LNCaP clone FGC (cell line): ENCODE measurements around the gene ADM5.
A peak's percentile ranks its signal among the peaks of the same experiment; 100 is the strongest.

ENCODE experiments used
- DNase-seq: peaks from one replicate; pipeline ENCODE4 v3.0.0-alpha.2; 2011; ENCODE audit warnings: low read depth
- H3K4me3 ChIP-seq: 2 replicates; pipeline ENCODE4 v1.5.1; 2011; ENCODE audit warnings: mild to moderate bottlenecking, low read depth, low read length, control low read depth
- CTCF ChIP-seq: IDR thresholded peaks from 2 replicates; pipeline ENCODE4 v1.5.1; 2012; ENCODE audit warnings: mild to moderate bottlenecking; ENCODE audit not compliant: control insufficient read depth, insufficient read depth; ENCODE audit errors: extremely low read depth

The ADM5 gene

GRCh38 chr19:49687566-49688316, 1.7 kb upstream of the ADM5 start:
- no peak overlapping the region for H3K4me3 ChIP-seq
- no peak for DNase-seq
- TF ChIP-seq CTCF: no peak

- DNase-seq: no peak
- H3K4me3 ChIP-seq: no peak overlapping the region
- TF ChIP-seq CTCF: no peak
These were observed 762 bp upstream of the ADM5 start for GRCh38 chr19:49688531-49689132.

DNA sequence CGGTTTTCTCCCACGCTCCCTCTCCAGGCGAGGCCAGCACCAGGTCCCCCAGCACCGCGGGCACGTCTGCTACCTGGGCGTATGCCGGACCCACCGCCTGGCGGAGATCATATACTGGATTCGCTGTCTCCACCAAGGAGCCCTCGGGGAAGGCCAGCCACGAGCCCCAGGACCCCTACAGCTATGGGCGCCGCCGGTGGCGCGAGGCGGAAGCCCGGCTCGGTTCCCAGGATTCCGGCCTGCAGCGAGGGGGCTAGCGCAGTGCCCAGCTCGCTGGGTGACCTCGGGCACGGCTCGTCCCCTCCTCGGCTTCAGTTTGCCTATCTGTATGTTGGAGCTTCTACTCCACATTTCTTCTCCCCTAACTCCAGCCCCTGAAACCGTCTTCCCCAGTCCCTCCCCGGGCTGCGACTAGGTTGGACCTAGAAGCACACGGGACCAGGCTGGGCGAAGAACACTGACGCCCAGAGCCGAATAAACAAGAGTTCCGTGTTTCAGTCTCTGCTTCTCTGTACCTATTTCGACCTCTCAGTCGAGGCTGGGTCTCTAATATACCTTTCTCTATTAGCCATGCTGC, 773 bp downstream of the ADM5 start:
- H3K4me3 ChIP-seq: peak overlapping the region; percentile 56
- TF ChIP-seq CTCF: no peak
- DNase-seq: no peak

- H3K4me3 ChIP-seq: peak within 1 kb of the TSS; percentile 56
- no peak for TF ChIP-seq CTCF
- no peak for DNase-seq
These were observed 1.4 kb downstream of the ADM5 start, which contains the start of gene CPT1C for GRCh38 chr19:49690656-49691242. Gene CPT1C (plus strand): TSS chr19:49691116. CDS start chr19:49692253, 1,137 bp downstream.

- no peak for DNase-seq
These were observed 2.1 kb downstream of the ADM5 start for GRCh38 chr19:49691243-49692146.

More at GRCh38 chr19:49691243-49692146, 2.1 kb downstream of the ADM5 start:
- TF ChIP-seq CTCF: no peak
- H3K4me3 ChIP-seq: peak overlapping the region; percentile 56
